A673 (cell line): ENCODE data around the gene LUZP1. TPM values are rescaled to one million over a fixed set of nuclear protein-coding genes. Genes with fewer than 3 reads are reported as not detected.

Source experiments
- BruUV-seq: library from RNA; stranded (reverse); fragments of 400-500 nt; replicated peaks from 2 replicates; lab custom pipeline; 2021; lab: Mats Ljungman, UMichigan
- CTCF ChIA-PET: fragments of 300-600 bp; sonication (Branson Sonifier 250); formaldehyde crosslinking; loops from one replicate; lab custom pipeline; 2022; ENCODE audit warnings: antibody characterized with exemption; lab: Charles Lee
- POLR2A ChIA-PET: fragments of 300-600 bp; sonication (Branson Sonifier 250); formaldehyde crosslinking; loops from one replicate; lab custom pipeline; 2022; ENCODE audit warnings: antibody characterized with exemption; ENCODE audit not compliant: low non-redundant PET; lab: Charles Lee
- DNase-seq: peaks from one replicate; pipeline ENCODE4 v3.0.0-alpha.2; 2015; ENCODE audit warnings: low spot score
- H3K27ac ChIP-seq: fragments of 200-600 bp; sonication (generic); 2 replicates; pipeline ENCODE4 v1.5.1; 2016; ENCODE audit warnings: mixed run types, low read depth, mild to moderate bottlenecking, mixed read lengths, antibody characterized with exemption, low read length; ENCODE audit not compliant: poor library complexity, severe bottlenecking
- H3K27me3 ChIP-seq: fragments of 200-600 bp; sonication (generic); replicated peaks from 2 replicates; pipeline ENCODE4 v1.6.1; 2017; ENCODE audit warnings: mixed run types, low read depth, mild to moderate bottlenecking, mixed read lengths, antibody characterized with exemption, low read length; ENCODE audit not compliant: insufficient read depth, poor library complexity
- H3K36me3 ChIP-seq: fragments of 200-600 bp; sonication (generic); 2 replicates; pipeline ENCODE4 v1.6.1; 2016; ENCODE audit warnings: mixed run types, mild to moderate bottlenecking, mixed read lengths, antibody characterized with exemption, low read length; ENCODE audit not compliant: insufficient read depth, poor library complexity, severe bottlenecking
- H3K4me1 ChIP-seq: fragments of 200-600 bp; sonication (generic); 2 replicates; pipeline ENCODE4 v1.6.1; 2017; ENCODE audit warnings: mixed run types, mild to moderate bottlenecking, mixed read lengths, antibody characterized with exemption, low read length; ENCODE audit not compliant: insufficient read depth, poor library complexity, severe bottlenecking
- H3K4me3 ChIP-seq: fragments of 200-600 bp; sonication (generic); 2 replicates; pipeline ENCODE4 v1.5.1; 2016; ENCODE audit warnings: low read depth, mixed run types, mild to moderate bottlenecking, mixed read lengths, low read length; ENCODE audit not compliant: poor library complexity, severe bottlenecking
- H3K9me3 ChIP-seq: fragments of 200-600 bp; sonication (generic); 2 replicates; pipeline ENCODE4 v1.6.1; 2016; ENCODE audit warnings: mixed run types, low read depth, mild to moderate bottlenecking, mixed read lengths, antibody characterized with exemption, low read length; ENCODE audit not compliant: poor library complexity, severe bottlenecking
- EZH2 ChIP-seq: fragments of 200-600 bp; sonication (generic); IDR thresholded peaks from 2 replicates; pipeline ENCODE4 v1.6.1; 2017; ENCODE audit warnings: borderline replicate concordance, low read depth, mild to moderate bottlenecking, mixed read lengths, antibody characterized with exemption, low read length; ENCODE audit not compliant: poor library complexity, severe bottlenecking
- intact Hi-C: fragments of 100-400 bp; cut with micrococcal nuclease; formaldehyde crosslinking; loops from one replicate; pipeline ENCODE4 v1.10.0; 2022; ENCODE audit not compliant: unreplicated experiment
- total RNA-seq: library from RNA; stranded (reverse); gene quantifications from 2 replicates; pipeline ENCODE4 v1.2.3, GENCODE V29; 2021
- TF ChIP-seq, protein P1 (sequence below): fragments of 300-800, 200-600 bp; sonication (generic); conservative IDR thresholded peaks from 2 replicates; pipeline ENCODE4 v1.5.1; 2017; ENCODE audit warnings: low read depth, mild to moderate bottlenecking, antibody characterized with exemption, low read length, moderate library complexity, mixed read lengths

The LUZP1 gene
- total RNA-seq, 1 experiment from 2014 or later, result 34.9 TPM

- BruUV-seq, result no TSS peak
- ChIA-PET CTCF (no interaction called here), POLR2A (no interaction called here)
- no peak overlapping the region for H3K27ac ChIP-seq
- TF ChIP-seq, protein P1, sequence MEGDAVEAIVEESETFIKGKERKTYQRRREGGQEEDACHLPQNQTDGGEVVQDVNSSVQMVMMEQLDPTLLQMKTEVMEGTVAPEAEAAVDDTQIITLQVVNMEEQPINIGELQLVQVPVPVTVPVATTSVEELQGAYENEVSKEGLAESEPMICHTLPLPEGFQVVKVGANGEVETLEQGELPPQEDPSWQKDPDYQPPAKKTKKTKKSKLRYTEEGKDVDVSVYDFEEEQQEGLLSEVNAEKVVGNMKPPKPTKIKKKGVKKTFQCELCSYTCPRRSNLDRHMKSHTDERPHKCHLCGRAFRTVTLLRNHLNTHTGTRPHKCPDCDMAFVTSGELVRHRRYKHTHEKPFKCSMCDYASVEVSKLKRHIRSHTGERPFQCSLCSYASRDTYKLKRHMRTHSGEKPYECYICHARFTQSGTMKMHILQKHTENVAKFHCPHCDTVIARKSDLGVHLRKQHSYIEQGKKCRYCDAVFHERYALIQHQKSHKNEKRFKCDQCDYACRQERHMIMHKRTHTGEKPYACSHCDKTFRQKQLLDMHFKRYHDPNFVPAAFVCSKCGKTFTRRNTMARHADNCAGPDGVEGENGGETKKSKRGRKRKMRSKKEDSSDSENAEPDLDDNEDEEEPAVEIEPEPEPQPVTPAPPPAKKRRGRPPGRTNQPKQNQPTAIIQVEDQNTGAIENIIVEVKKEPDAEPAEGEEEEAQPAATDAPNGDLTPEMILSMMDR, result no peak
- no peak for TF ChIP-seq EZH2
- H3K9me3 ChIP-seq, result no peaks in the 10 kb centered on the region
- intact Hi-C loops, result loop anchor here (10.0 kb wide), 1 partner anchor 84 kb away; no protein-coding TSS in a partner anchor
- no peaks in the 10 kb centered on the region for H3K27me3 ChIP-seq
- no peak overlapping the region for H3K4me3 ChIP-seq
- H3K36me3 ChIP-seq, result peaks cover 87% of the 10 kb centered on the region
- H3K4me1 ChIP-seq, result no peaks in the 10 kb centered on the region
- DNase-seq, result no peak
Measured at GRCh38 chr1:23069149-23069548, 99.5 kb downstream of the LUZP1 start.

GRCh38 chr1:23066075-23066474 lies 102.6 kb downstream of the LUZP1 start:
- intact Hi-C loops, result loop anchor here (10.0 kb wide), 1 partner anchor 81 kb away; no protein-coding TSS in a partner anchor
- TF ChIP-seq EZH2, result no peak
- TF ChIP-seq, protein P1, result no peak
- no peaks in the 10 kb centered on the region for H3K27me3 ChIP-seq
- DNase-seq, result no peak
- POLR2A ChIA-PET, result no interaction called here
- H3K9me3 ChIP-seq, result no peaks in the 10 kb centered on the region
- H3K36me3 ChIP-seq, result peaks cover 81% of the 10 kb centered on the region
- H3K27ac ChIP-seq, result no peak overlapping the region
- no peak overlapping the region for H3K4me3 ChIP-seq
- BruUV-seq, result no TSS peak
- CTCF ChIA-PET, result no interaction called here
- no peaks in the 10 kb centered on the region for H3K4me1 ChIP-seq

DNA sequence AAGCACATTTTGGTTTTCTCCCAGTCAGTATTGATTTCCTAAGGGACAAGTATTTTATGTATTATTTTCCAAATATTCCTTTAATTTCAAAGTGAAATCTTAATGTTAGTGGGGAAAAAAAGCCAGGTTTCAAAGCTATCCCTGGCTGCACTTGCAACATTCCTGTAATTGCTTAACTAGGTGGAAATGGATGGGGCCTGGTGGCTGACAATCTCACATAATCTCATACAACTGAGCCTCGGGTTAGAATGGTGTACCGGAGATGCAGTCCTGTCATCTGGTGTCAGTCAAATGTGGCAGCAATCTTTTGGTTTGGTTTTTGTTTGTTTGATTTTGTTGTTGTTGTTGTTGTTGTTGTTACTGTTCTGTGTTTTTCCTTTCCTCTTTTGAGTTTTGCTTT lies 103.3 kb downstream of the LUZP1 start:
- Histone ChIP-seq H3K4me1 (no peaks in the 10 kb centered on the region), H3K36me3 (peaks cover 82% of the 10 kb centered on the region), H3K9me3 (no peaks in the 10 kb centered on the region), H3K27ac (no peak overlapping the region), H3K4me3 (no peak overlapping the region), H3K27me3 (no peaks in the 10 kb centered on the region)
- no TSS peak for BruUV-seq
- DNase-seq, result no peak
- ChIA-PET POLR2A (no interaction called here), CTCF (no interaction called here)
- no peak for TF ChIP-seq EZH2
- TF ChIP-seq, protein P1, result no peak
- intact Hi-C loops, result loop anchor here (10.0 kb wide), 1 partner anchor 81 kb away; no protein-coding TSS in a partner anchor
